ENCODE measurements around the gene TAF11L14. TPM values are rescaled to one million over a fixed set of nuclear protein-coding genes. Genes with fewer than 3 reads are reported as not detected.
"Not testable (repeated sequence)": the region's sequence is repeated elsewhere in the genome, so short reads cannot be mapped to it uniquely, and the experiment has no call there.

The TAF11L14 gene
- not detected in 2 replicates for total RNA-seq
- long read RNA-seq = 0 reads

DNA sequence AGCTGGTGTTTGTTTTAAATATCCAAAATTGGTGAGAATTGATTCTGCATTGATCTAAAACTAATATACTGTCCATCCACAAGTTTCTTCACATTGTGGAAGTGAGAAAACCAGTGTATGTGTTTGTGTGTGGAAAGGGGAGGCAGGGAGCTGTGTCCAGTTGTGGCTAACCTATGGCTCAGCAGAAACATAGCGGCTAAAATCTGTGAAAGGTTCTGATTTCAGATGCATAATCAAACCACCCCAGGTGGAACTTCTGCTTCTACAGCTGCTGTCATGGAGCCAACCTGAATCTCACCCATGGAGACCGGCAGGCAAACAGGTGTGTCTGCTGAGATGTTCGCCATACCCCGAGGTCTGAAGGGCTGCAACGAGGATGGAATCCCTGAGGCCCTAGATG is at the start of gene TAF11L14:
Gene TAF11L14 (plus strand): TSS at position 301 of the 400 bp plus-strand sequence.
- Mint-ChIP-seq H3K27ac (ENCODE audit: unreplicated experiment) (no peak within 1 kb of the TSS), H3K4me3 (no peak within 1 kb of the TSS), H3K27me3 (ENCODE audit: low read depth) (no peaks in the 10 kb centered on the region), H3K4me1 (no peaks in the 10 kb centered on the region), H3K9me3 (peaks cover 5% of the 10 kb centered on the region), H3K36me3 (ENCODE audit: low read depth) (no peaks in the 10 kb centered on the region)
- TF ChIP-seq, protein P1, sequence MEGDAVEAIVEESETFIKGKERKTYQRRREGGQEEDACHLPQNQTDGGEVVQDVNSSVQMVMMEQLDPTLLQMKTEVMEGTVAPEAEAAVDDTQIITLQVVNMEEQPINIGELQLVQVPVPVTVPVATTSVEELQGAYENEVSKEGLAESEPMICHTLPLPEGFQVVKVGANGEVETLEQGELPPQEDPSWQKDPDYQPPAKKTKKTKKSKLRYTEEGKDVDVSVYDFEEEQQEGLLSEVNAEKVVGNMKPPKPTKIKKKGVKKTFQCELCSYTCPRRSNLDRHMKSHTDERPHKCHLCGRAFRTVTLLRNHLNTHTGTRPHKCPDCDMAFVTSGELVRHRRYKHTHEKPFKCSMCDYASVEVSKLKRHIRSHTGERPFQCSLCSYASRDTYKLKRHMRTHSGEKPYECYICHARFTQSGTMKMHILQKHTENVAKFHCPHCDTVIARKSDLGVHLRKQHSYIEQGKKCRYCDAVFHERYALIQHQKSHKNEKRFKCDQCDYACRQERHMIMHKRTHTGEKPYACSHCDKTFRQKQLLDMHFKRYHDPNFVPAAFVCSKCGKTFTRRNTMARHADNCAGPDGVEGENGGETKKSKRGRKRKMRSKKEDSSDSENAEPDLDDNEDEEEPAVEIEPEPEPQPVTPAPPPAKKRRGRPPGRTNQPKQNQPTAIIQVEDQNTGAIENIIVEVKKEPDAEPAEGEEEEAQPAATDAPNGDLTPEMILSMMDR (conservative IDR thresholded peaks at IDR 0.05) = no peak
- DNase-seq (ENCODE audit: low read depth, low spot score) = no peak

DNA sequence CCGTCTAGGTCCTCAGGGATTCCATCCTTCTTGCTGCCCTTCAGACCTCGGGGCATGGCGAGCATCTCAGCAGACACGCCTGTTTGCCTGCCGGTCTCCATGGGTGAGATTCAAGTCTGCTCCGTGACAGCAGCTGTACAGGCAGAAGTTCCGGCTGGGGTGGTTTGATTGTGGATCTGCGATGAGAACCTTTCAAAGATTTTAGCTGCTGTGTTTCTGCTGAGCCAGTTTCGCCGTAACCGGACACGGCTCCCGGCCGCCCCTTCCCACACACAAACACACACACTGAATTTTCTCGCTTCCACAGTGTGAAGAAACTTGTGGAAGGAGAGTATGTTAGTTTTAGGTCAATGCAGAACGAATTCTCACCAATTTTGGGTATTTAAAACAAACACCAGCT is 48.6 kb upstream of the TAF11L14 start, which contains the start of gene TAF11L7:
Gene TAF11L7 (minus strand): TSS at position 101 of the 400 bp plus-strand sequence.
- H3K36me3 Mint-ChIP-seq (ENCODE audit: low read depth); H3K9me3 Mint-ChIP-seq; H3K4me3 Mint-ChIP-seq; H3K4me1 Mint-ChIP-seq; DNase-seq (ENCODE audit: low read depth, low spot score); H3K27me3 Mint-ChIP-seq (ENCODE audit: low read depth); H3K27ac Mint-ChIP-seq (ENCODE audit: unreplicated experiment): not testable (repeated sequence)

DNA sequence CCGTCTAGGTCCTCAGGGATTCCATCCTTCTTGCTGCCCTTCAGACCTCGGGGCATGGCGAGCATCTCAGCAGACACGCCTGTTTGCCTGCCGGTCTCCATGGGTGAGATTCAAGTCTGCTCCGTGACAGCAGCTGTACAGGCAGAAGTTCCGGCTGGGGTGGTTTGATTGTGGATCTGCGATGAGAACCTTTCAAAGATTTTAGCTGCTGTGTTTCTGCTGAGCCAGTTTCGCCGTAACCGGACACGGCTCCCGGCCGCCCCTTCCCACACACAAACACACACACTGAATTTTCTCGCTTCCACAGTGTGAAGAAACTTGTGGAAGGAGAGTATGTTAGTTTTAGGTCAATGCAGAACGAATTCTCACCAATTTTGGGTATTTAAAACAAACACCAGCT is 43.4 kb upstream of the TAF11L14 start, which contains the start of gene TAF11L8:
Gene TAF11L8 (minus strand): TSS at position 101 of the 400 bp plus-strand sequence.
- H3K4me1 Mint-ChIP-seq; DNase-seq (ENCODE audit: low read depth, low spot score); H3K36me3 Mint-ChIP-seq (ENCODE audit: low read depth); H3K27me3 Mint-ChIP-seq (ENCODE audit: low read depth); H3K9me3 Mint-ChIP-seq; H3K27ac Mint-ChIP-seq (ENCODE audit: unreplicated experiment); H3K4me3 Mint-ChIP-seq: not testable (repeated sequence)

DNA sequence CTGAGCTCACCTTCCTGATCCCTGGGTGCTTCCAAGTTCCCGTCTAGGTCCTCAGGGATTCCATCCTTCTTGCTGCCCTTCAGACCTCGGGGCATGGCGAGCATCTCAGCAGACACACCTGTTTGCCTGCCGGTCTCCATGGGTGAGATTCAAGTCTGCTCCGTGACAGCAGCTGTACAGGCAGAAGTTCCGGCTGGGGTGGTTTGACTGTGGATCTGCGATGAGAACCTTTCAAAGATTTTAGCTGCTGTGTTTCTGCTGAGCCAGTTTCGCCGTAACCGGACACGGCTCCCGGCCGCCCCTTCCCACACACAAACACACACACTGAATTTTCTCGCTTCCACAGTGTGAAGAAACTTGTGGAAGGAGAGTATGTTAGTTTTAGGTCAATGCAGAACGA is 40.0 kb upstream of the TAF11L14 start, which contains the start of gene TAF11L9:
Gene TAF11L9 (minus strand): TSS at position 140 of the 400 bp plus-strand sequence.
- peak; percentile 5 for DNase-seq (ENCODE audit: low read depth, low spot score)
- not testable (repeated sequence) for H3K4me3 Mint-ChIP-seq; H3K36me3 Mint-ChIP-seq (ENCODE audit: low read depth); H3K4me1 Mint-ChIP-seq; H3K9me3 Mint-ChIP-seq; H3K27me3 Mint-ChIP-seq (ENCODE audit: low read depth); H3K27ac Mint-ChIP-seq (ENCODE audit: unreplicated experiment)

DNA sequence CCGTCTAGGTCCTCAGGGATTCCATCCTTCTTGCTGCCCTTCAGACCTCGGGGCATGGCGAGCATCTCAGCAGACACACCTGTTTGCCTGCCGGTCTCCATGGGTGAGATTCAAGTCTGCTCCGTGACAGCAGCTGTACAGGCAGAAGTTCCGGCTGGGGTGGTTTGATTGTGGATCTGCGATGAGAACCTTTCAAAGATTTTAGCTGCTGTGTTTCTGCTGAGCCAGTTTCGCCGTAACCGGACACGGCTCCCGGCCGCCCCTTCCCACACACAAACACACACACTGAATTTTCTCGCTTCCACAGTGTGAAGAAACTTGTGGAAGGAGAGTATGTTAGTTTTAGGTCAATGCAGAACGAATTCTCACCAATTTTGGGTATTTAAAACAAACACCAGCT is 36.5 kb upstream of the TAF11L14 start, which contains the start of gene TAF11L10:
Gene TAF11L10 (minus strand): TSS at position 101 of the 400 bp plus-strand sequence.
- H3K27me3 Mint-ChIP-seq (ENCODE audit: low read depth); H3K36me3 Mint-ChIP-seq (ENCODE audit: low read depth); H3K9me3 Mint-ChIP-seq; H3K27ac Mint-ChIP-seq (ENCODE audit: unreplicated experiment); H3K4me1 Mint-ChIP-seq; DNase-seq (ENCODE audit: low read depth, low spot score); H3K4me3 Mint-ChIP-seq: not testable (repeated sequence)

DNA sequence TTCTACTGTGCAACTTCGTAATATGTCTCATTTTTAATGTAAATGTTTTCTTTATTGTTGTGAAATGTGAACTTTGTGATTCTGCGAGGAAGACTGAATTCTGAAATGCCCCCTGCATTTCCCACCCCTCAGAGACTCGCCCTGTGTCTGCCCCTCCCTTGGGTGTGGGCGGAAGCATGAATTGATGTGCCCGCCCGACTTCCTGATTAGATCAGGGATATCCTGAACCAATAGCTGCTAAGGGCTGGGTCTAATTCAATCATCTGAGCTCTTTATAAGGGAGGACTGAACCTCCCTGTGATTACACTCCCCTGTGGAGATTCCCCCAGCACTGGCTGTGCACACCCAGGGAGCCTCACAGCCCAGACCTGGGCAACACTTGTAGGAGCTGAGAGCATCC is 30.4 kb upstream of the TAF11L14 start, which contains the start of gene TAF11L11:
Gene TAF11L11 (plus strand): TSS at position 304 of the 400 bp plus-strand sequence.
- H3K27ac Mint-ChIP-seq (ENCODE audit: unreplicated experiment); H3K4me1 Mint-ChIP-seq; H3K27me3 Mint-ChIP-seq (ENCODE audit: low read depth); DNase-seq (ENCODE audit: low read depth, low spot score); H3K4me3 Mint-ChIP-seq; H3K36me3 Mint-ChIP-seq (ENCODE audit: low read depth); H3K9me3 Mint-ChIP-seq: not testable (repeated sequence)

DNA sequence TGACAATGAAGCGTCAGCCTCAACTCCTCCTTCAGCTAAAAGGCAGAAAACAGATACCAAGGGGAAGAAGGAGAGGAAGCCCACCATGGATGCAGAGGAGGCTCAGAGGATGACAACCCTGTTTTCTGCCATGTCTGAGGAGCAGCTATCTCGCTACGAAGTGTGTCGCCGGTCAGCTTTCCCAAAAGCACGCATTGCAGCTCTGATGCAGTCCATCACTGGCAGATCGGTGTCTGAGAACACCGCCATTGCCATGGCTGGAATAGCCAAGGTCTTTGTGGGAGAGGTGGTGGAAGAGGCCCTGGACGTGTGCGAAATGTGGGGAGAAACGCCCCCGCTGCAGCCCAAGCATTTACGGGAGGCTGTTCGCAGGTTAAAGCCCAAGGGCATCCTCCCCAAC is 29.3 kb upstream of the TAF11L14 start:
- TF ChIP-seq, protein P1 (conservative IDR thresholded peaks at IDR 0.05) = no peak
- Mint-ChIP-seq H3K4me3 (no peak overlapping the region), H3K27ac (ENCODE audit: unreplicated experiment) (no peak overlapping the region), H3K4me1 (no peaks in the 10 kb centered on the region), H3K36me3 (ENCODE audit: low read depth) (no peaks in the 10 kb centered on the region), H3K9me3 (no peaks in the 10 kb centered on the region), H3K27me3 (ENCODE audit: low read depth) (no peaks in the 10 kb centered on the region)
- DNase-seq (ENCODE audit: low read depth, low spot score) = no peak

DNA sequence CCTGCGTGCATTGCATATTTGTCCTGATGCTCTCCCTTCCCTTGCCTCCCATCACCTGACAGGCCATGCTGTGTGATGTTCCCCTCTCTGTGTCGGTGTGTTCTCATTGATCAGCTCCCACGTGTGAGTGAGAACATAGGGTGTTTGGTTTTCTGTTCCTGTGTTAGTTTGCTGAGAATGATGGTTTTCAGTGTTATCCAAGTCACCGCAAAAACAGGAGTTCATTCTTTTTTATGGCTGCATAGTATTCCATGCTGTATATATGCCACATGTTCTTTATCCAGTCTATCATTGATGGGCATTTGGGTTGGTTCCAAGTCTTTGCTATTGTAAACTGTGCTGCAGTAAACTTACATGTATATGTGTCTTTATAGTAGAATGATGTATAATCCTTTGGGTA is 26.8 kb upstream of the TAF11L14 start:
- not testable (repeated sequence) for H3K4me1 Mint-ChIP-seq; DNase-seq (ENCODE audit: low read depth, low spot score); H3K27ac Mint-ChIP-seq (ENCODE audit: unreplicated experiment); H3K36me3 Mint-ChIP-seq (ENCODE audit: low read depth); H3K9me3 Mint-ChIP-seq; H3K27me3 Mint-ChIP-seq (ENCODE audit: low read depth); H3K4me3 Mint-ChIP-seq

DNA sequence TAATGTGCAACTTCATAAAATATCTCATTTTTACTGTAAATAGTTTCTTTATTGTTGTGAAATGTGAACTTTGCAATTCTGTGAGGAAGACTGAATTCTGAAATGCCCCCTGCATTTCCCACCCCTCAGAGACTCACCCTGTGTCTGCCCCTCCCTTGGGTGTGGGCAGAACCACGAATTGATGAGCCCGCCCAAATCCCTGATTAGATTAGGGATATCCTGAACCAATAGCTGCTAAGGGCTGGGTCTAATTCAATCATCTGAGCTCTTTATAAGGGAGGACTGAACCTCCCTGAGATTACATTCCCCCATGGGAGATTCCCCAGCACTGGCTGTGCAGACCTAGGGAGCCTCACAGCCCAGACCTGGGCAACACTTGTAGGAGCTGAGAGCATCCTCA is 24.2 kb upstream of the TAF11L14 start, which contains the start of gene TAF11L12:
Gene TAF11L12 (plus strand): TSS at position 301 of the 400 bp plus-strand sequence.
- H3K36me3 Mint-ChIP-seq (ENCODE audit: low read depth); H3K27me3 Mint-ChIP-seq (ENCODE audit: low read depth); H3K4me3 Mint-ChIP-seq; DNase-seq (ENCODE audit: low read depth, low spot score); H3K4me1 Mint-ChIP-seq; H3K9me3 Mint-ChIP-seq: not testable (repeated sequence)
- peak within 1 kb of the TSS; percentile 62 for H3K27ac Mint-ChIP-seq (ENCODE audit: unreplicated experiment)
